Thyroid gland (tissue), 4 donors: ENCODE data around the gene NEUROD1. TPM values are rescaled to one million over a fixed set of nuclear protein-coding genes. Genes with fewer than 3 reads are reported as not detected.

Experiments used
- DNase-seq, 2 donors: peaks; one replicate each; pipeline ENCODE4 v3.0.0-alpha.2; 2019
- H3K27ac ChIP-seq, 3 donors: fragments of 200-600 bp; sonication (generic); 1 replicate in 2 of 3; 2 replicates in 1 of 3; pipeline ENCODE4 v1.5.1; 2016 to 2019; ENCODE audit warnings: mild to moderate bottlenecking in 1 of 3, moderate library complexity in 1 of 3
- H3K27me3 ChIP-seq: fragments of 200-600 bp; sonication (generic); one replicate; pipeline ENCODE4 v1.5.1; 2019
- H3K36me3 ChIP-seq, 2 donors: fragments of 200-600 bp; sonication (generic); one replicate each; pipeline ENCODE4 v1.5.1; 2016 to 2019
- H3K4me1 ChIP-seq, 2 donors: fragments of 200-600 bp; sonication (generic); one replicate each; pipeline ENCODE4 v1.5.1; 2017 to 2019
- H3K4me3 ChIP-seq, 3 donors: fragments of 200-600 bp; sonication (generic); replicated peaks in 1 of 3; 1 replicate in 2 of 3; 2 replicates in 1 of 3; pipeline ENCODE4 v1.5.1; 2016; ENCODE audit warnings: mild to moderate bottlenecking in 1 of 3
- H3K9me3 ChIP-seq: fragments of 200-600 bp; sonication (generic); one replicate; pipeline ENCODE4 v1.5.1; 2017
- CTCF ChIP-seq, 6 experiments: fragments of 200-600 bp in 3 of 6; fragments of 450-650 bp in 3 of 6; sonication (generic) in 3 of 6; IDR thresholded peaks; one replicate each; pipeline ENCODE4 v1.5.1; 2016 to 2019; ENCODE audit warnings: antibody characterized with exemption in 6 of 6, mild to moderate bottlenecking in 2 of 6, inconsistent platforms in 1 of 6, moderate library complexity in 1 of 6
- POLR2A ChIP-seq, 2 donors: fragments of 450-650 bp; IDR thresholded peaks; one replicate each; pipeline ENCODE4 v1.6.1; 2017; ENCODE audit warnings: antibody characterized with exemption in 2 of 2, mild to moderate bottlenecking in 2 of 2, moderate library complexity in 1 of 2
- WGBS, 2 donors: methylation state at CpG; one replicate each; pipeline ENCODE4 v1.1.5; 2017; 5-methylcytosine and 5-hydroxymethylcytosine counted together
- intact Hi-C: fragments of 100-400 bp; cut with DNase I; formaldehyde crosslinking; loops from one replicate; pipeline ENCODE4 v1.15.1; 2023
- total RNA-seq, 4 donors: library from RNA; depleted of rRNA; stranded (reverse); fragments of >200 nt; gene quantifications; one replicate each; pipeline ENCODE4 v1.2.3, GENCODE V29; 2016

The NEUROD1 gene
- total RNA-seq, 4 donors from 2014 or later = not detected

GRCh38 chr2:181686576-181687185 is 6.4 kb upstream of the NEUROD1 start:
- TF ChIP-seq POLR2A (IDR thresholded peaks at IDR 0.05) = no peak
- TF ChIP-seq CTCF (IDR thresholded peaks at IDR 0.05) = no peak
- no peaks in the 10 kb centered on the region for H3K9me3 ChIP-seq
- H3K36me3 ChIP-seq = no peaks in the 10 kb centered on the region
- peaks cover 25% of the 10 kb centered on the region for H3K27me3 ChIP-seq
- WGBS, 2 donors = 48 to 55% methylated on average over 6 of the region's 6 CpGs
- peaks cover 12 to 14% of the 10 kb centered on the region in 2 donors for H3K4me1 ChIP-seq
- DNase-seq = no peak
- no peak overlapping the region for H3K4me3 ChIP-seq
- intact Hi-C loops = no loop called here
- no peak overlapping the region for H3K27ac ChIP-seq

DNA sequence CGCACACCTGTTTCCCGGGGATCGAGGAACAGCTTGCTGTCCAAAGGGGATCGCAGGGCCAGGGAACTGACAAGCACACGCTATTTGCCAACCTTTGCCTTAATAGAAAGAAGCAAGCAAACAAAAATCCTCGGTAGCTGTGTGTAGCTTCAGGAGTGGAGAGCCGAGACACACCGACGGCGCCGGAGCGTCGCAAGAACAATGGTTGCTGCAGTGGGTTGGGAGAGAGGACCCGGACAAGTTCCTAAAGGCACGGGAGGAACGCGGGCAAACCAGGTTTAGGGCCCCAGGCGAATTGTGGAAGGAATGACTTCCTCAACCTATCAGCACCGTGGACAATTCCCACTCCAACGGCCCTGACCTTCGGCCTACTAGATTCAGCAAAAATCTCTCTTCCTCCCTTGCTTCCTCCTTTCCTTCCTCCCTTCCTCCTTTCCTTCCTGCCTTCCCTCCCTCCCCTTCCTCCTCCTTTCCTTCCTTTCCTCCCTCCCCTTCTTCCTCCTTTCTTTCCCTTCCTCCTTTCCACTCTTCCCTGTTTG is 4.9 kb upstream of the NEUROD1 start:
- no peaks in the 10 kb centered on the region for H3K9me3 ChIP-seq
- intact Hi-C loops = no loop called here
- H3K4me1 ChIP-seq = peaks cover 12 to 20% of the 10 kb centered on the region in 2 donors
- peaks cover 38% of the 10 kb centered on the region for H3K27me3 ChIP-seq
- no peak for DNase-seq
- no peak for TF ChIP-seq POLR2A (IDR thresholded peaks at IDR 0.05)
- TF ChIP-seq CTCF (IDR thresholded peaks at IDR 0.05) = no peak
- 2 to 6% methylated on average over 21 of the region's 21 CpGs for WGBS, 2 donors
- no peak overlapping the region for H3K27ac ChIP-seq
- H3K4me3 ChIP-seq = no peak overlapping the region
- no peaks in the 10 kb centered on the region for H3K36me3 ChIP-seq

DNA sequence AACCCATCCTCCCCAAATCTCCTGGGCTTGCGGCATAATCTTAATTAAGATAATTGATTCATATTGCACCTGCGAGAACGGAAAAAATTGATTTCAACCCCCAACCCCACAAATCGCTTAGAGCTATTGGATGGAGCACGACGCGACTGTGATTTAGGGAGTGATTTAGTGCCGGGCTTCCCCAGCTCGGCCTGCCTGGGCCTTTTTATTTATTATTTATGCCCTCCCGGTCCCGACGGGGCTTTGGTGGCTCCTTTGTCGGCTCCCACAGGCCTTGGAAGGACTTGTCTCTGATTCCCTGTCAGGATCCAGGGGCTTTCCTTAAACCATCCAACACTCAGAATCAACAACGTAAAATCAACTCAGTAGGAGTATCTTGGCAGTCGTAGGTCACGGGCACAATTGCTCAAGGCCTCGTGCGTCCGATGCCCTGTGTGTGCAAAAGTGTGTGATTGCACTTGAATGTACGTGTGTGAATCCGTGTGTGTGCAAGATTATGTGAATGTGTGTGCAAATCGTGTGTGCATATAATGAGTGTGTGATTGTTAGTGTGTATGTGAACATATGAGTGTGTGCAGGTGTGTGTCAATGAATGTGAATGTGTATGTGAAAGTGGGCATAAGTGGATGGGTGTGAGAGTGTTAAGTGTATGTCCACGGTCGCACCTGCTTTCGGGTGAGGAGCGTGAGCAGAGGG is 4.3 kb upstream of the NEUROD1 start:
- Histone ChIP-seq H3K9me3 (no peaks in the 10 kb centered on the region), H3K4me3 (no peak overlapping the region), H3K27ac (no peak overlapping the region), H3K4me1 (peaks cover 12 to 21% of the 10 kb centered on the region in 2 donors), H3K27me3 (peaks cover 40% of the 10 kb centered on the region), H3K36me3 (no peaks in the 10 kb centered on the region)
- TF ChIP-seq POLR2A (IDR thresholded peaks at IDR 0.05) = no peak
- TF ChIP-seq CTCF (IDR thresholded peaks at IDR 0.05) = no peak
- DNase-seq = no peak
- intact Hi-C loops = no loop called here
- WGBS, 2 donors = 5 to 9% methylated on average over 26 of the region's 26 CpGs

DNA sequence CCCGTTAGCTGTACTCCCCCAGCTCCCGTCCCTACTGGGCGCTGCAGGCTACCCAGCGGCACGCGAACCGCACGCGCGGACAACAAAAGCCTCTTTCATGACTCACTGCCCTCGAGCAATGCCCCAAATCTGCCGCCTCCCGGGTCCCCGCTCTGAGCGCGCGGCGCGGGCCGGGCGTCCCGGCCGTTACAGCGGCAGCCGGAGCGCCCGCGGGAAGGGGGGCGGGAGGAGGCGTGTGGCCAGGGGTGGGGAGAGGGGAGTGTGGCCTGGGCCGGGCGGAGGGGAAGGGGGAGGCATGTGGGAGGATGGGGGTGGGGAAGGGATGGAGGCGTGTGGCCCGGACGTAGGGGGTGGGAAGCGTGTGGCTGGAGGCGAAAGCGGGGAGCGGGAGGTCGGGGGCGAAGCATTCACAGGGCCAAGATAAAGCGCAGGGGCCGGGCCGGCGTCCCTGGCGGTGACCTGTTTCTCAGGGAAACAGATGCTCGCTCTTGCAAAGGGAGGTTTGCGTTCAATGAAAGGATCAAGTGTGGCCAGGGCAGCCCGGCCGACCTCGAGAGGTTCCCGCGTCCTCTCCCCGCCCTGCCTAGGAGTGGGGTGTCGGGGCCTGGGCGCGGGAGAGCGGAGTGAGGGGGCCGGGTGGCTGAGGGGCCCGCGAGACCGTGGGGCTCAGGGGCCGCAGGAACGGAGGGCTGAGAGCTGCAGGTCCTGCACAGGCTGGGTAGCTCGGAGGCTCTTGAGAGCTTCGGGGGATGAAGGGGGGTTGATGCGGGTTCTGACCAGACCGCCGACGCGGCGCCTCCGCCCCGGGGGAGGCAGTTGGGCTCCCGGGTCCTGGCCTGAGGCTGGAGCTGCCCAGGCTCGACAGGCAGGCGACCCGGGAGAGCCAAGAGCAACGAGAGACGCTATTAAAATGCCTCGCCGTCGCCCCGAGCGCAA is 3.5 kb upstream of the NEUROD1 start:
- 1 to 3% methylated on average over 59 to 82 of the region's 85 CpGs for WGBS, 2 donors

More for the DNA sequence above, 3.5 kb upstream of the NEUROD1 start:
- Histone ChIP-seq H3K36me3 (no peaks in the 10 kb centered on the region), H3K27me3 (peaks cover 42% of the 10 kb centered on the region), H3K4me1 (peaks cover 12 to 21% of the 10 kb centered on the region in 2 donors), H3K9me3 (no peaks in the 10 kb centered on the region), H3K27ac (no peak overlapping the region), H3K4me3 (no peak overlapping the region)
- no peak for DNase-seq
- intact Hi-C loops = no loop called here
- no peak for TF ChIP-seq POLR2A (IDR thresholded peaks at IDR 0.05)
- no peak for TF ChIP-seq CTCF (IDR thresholded peaks at IDR 0.05)
